GM12801 (cell line): ENCODE data around the gene DOCK1.

Source experiments
- CTCF ChIP-seq: IDR thresholded peaks from one replicate; pipeline ENCODE4 v1.5.1; 2011; ENCODE audit warnings: control low read depth; ENCODE audit not compliant: insufficient read length; ENCODE audit errors: extremely low read depth

Gene DOCK1

GRCh38 chr10:127450644-127451043 lies 545.4 kb downstream of the DOCK1 start:
- TF ChIP-seq CTCF: no peak

DNA sequence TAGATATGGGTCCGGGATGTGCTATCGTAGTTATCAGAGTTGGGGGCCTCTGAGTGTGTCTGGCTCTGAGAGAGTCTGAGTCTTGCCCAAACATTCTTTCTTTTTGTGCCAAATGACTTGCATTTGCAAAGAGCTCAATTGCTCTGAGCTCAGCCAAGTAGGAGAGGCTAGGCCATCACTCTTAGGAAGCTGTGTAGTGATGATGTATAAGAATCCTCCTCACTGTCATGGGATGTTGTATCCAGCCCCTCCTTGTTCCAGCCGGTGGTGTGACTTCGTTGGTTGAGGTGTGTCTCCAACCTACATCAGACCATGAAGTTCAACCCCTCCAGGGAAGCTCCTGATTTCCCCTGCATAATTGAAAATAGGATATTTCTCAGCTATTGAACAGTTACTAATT lies 546.4 kb downstream of the DOCK1 start:
- no peak for TF ChIP-seq CTCF

- TF ChIP-seq CTCF: no peak
These were observed 547.3 kb downstream of the DOCK1 start for GRCh38 chr10:127452568-127452967.

- TF ChIP-seq CTCF: no peak
These were observed 548.5 kb downstream of the DOCK1 start for GRCh38 chr10:127453706-127454105.

GRCh38 chr10:127456122-127456521 lies 550.9 kb downstream of the DOCK1 start:
- no peak for TF ChIP-seq CTCF

DNA sequence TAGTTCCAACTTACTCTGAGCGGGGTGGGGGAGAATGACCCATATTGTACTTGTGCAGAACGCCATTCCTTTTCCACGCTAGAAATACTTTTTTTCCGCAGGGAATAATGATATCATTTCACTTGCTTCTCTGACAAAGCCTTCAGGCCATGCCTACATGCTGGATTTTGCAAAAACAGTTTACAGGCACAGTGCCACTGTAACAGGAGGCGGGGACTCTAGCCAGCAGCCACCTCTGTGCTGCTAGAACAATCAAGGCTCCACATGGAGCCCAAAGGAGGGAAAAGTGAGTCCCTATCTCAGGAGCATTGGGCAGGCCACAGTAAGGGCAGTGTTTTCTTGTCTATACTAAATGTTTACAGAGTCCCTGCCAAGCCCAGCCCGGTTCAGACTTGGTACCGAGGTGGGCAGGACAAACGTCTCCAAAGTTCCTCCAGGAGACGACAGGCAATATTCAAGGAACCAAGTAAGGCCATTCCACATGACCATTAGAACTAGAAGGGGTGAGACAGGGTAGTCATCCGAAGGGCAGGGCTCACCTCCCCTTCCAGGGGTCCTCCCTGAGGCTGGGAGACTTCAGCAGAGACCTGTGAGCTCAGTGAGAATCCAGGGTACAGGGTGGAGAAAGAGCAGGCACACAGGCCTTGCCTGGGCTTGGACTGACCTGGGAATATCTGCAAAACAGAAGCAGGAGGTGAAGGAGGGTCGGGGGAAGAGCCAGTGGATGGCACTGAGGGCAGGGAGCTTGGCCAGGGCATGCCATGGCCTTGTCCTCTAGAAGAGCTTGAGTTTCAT lies 553.0 kb downstream of the DOCK1 start:
- no peak for TF ChIP-seq CTCF

DNA sequence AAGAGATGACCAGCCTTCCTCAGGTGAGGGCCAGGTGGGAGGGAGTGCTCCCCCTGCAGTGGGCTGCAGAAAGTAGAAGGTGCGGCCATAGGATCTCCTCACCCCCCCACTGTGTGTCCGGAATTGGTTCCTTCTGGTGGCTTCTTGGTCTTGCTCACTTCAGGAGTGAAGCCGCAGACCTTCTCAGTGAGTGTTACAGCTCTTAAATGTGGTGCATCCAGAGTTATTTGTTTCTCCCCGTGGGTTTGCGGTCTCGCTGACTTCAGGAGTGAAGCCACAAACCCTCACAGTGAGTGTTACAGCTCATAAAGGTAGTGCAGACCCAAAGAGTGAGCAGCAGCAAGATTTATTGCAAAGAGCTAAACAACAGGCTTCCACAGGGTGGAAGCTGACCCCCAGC lies 553.6 kb downstream of the DOCK1 start:
- TF ChIP-seq CTCF: no peak
